SK-N-MC (cell line): Measurements from ENCODE around the gene GRPR.
"Not testable (repeated sequence)": the region's sequence is repeated elsewhere in the genome, so short reads cannot be mapped to it uniquely, and the experiment has no call there.

Source experiments
- DNase-seq: peaks from one replicate; pipeline ENCODE4 v3.0.0-alpha.2; 2011; ENCODE audit warnings: low read depth, low spot score
- H3K27ac ChIP-seq: fragments of 200-600 bp; sonication (generic); 2 replicates; pipeline ENCODE4 v1.5.1; 2016; ENCODE audit warnings: mixed run types
- H3K36me3 ChIP-seq: fragments of 200-600 bp; sonication (generic); 2 replicates; pipeline ENCODE4 v1.6.1; 2017; ENCODE audit warnings: antibody characterized with exemption, low read length, mixed read lengths; ENCODE audit not compliant: insufficient read depth
- H3K4me3 ChIP-seq: fragments of 200-600 bp; sonication (generic); 2 replicates; pipeline ENCODE4 v1.5.1; 2016
- H3K9ac ChIP-seq: fragments of 200-600 bp; sonication (generic); 2 replicates; pipeline ENCODE4 v1.8.0; 2017; ENCODE audit warnings: mixed run types, mixed read lengths; ENCODE audit not compliant: insufficient read length
- H3K9me3 ChIP-seq: fragments of 200-600 bp; sonication (generic); 2 replicates; pipeline ENCODE4 v1.6.1; 2017; ENCODE audit warnings: low read depth, mild to moderate bottlenecking, antibody characterized with exemption, low read length, moderate library complexity, mixed read lengths
- EZH2 ChIP-seq: fragments of 200-600 bp; sonication (generic); IDR thresholded peaks from one replicate; pipeline ENCODE4 v1.6.1; 2017; ENCODE audit warnings: antibody characterized with exemption
- FOXP2 ChIP-seq: optimal IDR thresholded peaks from 2 replicates; pipeline ENCODE3; 2011; ENCODE audit warnings: mild to moderate bottlenecking, moderate library complexity; ENCODE audit not compliant: insufficient read depth; ENCODE audit errors: extremely low read length, control extremely low read depth
- POLR2AphosphoS5 ChIP-seq: IDR thresholded peaks from 2 replicates; pipeline ENCODE4 v1.6.1; 2012; ENCODE audit warnings: mild to moderate bottlenecking, low read depth, low read length, borderline replicate concordance

The GRPR gene

GRCh38 chrX:16141422-16142245 is 18.3 kb downstream of the GRPR start:
- TF ChIP-seq FOXP2 (no peak), POLR2AphosphoS5 (no peak), EZH2 (no peak)
- Histone ChIP-seq H3K9me3 (no peaks in the 10 kb centered on the region), H3K9ac (no peak overlapping the region), H3K4me3 (no peak overlapping the region), H3K27ac (no peak overlapping the region), H3K36me3 (no peaks in the 10 kb centered on the region)
- no peak for DNase-seq

GRCh38 chrX:16142246-16142558 is 18.8 kb downstream of the GRPR start:
- H3K27ac ChIP-seq = no peak overlapping the region
- no peak overlapping the region for H3K4me3 ChIP-seq
- H3K9ac ChIP-seq = no peak overlapping the region
- H3K36me3 ChIP-seq = no peaks in the 10 kb centered on the region
- no peak for DNase-seq
- no peaks in the 10 kb centered on the region for H3K9me3 ChIP-seq
- TF ChIP-seq FOXP2 (no peak), EZH2 (no peak)

GRCh38 chrX:16143968-16144367 is 20.6 kb downstream of the GRPR start:
- H3K36me3 ChIP-seq = no peaks in the 10 kb centered on the region
- H3K4me3 ChIP-seq = no peak overlapping the region
- no peak for DNase-seq
- H3K27ac ChIP-seq = no peak overlapping the region
- no peaks in the 10 kb centered on the region for H3K9me3 ChIP-seq
- H3K9ac ChIP-seq = no peak overlapping the region
- TF ChIP-seq FOXP2 (no peak), POLR2AphosphoS5 (no peak), EZH2 (no peak)

- Histone ChIP-seq H3K9me3 (no peaks in the 10 kb centered on the region), H3K9ac (no peak overlapping the region), H3K27ac (no peak overlapping the region), H3K4me3 (no peak overlapping the region), H3K36me3 (no peaks in the 10 kb centered on the region)
- no peak for DNase-seq
- no peak for TF ChIP-seq EZH2
- no peak for TF ChIP-seq FOXP2
- TF ChIP-seq POLR2AphosphoS5 = no peak
Measured at GRCh38 chrX:16144420-16144819, 21.1 kb downstream of the GRPR start.

DNA sequence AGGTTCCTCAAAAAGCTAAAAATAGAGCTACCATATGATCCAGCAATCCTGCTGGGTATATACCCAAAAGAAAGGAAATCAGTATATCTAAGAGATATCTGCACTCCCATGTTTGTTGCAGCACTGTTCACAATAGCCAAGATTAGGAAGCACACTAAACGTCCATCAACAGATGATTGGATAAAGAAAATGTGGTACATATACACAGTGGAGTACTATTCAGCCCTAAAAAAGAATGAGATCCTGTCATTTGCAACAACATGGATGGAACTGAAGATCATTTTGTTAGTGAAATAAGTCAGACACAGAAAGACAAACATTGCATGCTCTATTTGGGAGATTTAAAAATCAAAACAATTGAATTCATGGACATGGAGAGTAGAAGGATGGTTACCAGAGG is 21.7 kb downstream of the GRPR start:
- not testable (repeated sequence) for H3K36me3 ChIP-seq, DNase-seq, H3K27ac ChIP-seq, H3K4me3 ChIP-seq, H3K9ac ChIP-seq, H3K9me3 ChIP-seq

- no peak overlapping the region for H3K9ac ChIP-seq
- H3K27ac ChIP-seq = no peak overlapping the region
- no peaks in the 10 kb centered on the region for H3K9me3 ChIP-seq
- no peak overlapping the region for H3K4me3 ChIP-seq
- no peak for DNase-seq
- no peaks in the 10 kb centered on the region for H3K36me3 ChIP-seq
- no peak for TF ChIP-seq FOXP2
- TF ChIP-seq POLR2AphosphoS5 = no peak
- TF ChIP-seq EZH2 = no peak
Measured at GRCh38 chrX:16145656-16146055, 22.3 kb downstream of the GRPR start.

DNA sequence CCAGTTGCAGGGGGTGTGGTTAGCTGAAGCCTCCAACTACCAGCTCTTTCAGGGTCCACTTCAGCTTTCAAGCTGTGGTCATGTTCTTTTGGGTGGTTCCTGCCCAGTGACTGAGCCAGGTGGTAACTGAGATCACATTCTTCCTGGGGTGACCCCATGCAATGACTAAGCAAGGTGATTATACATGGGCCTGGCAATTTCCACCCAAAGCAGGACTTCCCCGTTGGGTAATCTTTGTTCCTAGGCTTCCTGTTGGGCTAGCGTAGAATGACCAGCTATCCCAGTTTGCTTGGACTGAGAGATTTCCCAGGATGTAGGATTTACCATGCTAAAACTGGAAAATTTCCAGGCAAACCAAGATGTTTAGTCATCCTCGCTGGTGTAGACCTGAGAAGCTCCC is 25.5 kb downstream of the GRPR start:
- Histone ChIP-seq H3K27ac (no peak overlapping the region), H3K9me3 (no peaks in the 10 kb centered on the region), H3K4me3 (no peak overlapping the region), H3K36me3 (no peaks in the 10 kb centered on the region), H3K9ac (no peak overlapping the region)
- TF ChIP-seq EZH2 (no peak), FOXP2 (no peak), POLR2AphosphoS5 (no peak)
- DNase-seq = no peak

- no peaks in the 10 kb centered on the region for H3K36me3 ChIP-seq
- H3K4me3 ChIP-seq = no peak overlapping the region
- H3K27ac ChIP-seq = no peak overlapping the region
- TF ChIP-seq FOXP2 (no peak), EZH2 (no peak), POLR2AphosphoS5 (no peak)
- H3K9ac ChIP-seq = no peak overlapping the region
- no peak for DNase-seq
- H3K9me3 ChIP-seq = no peaks in the 10 kb centered on the region
Measured at GRCh38 chrX:16155581-16156096, 32.3 kb downstream of the GRPR start.

- Histone ChIP-seq H3K4me3 (no peak overlapping the region), H3K27ac (no peak overlapping the region), H3K9me3 (no peaks in the 10 kb centered on the region), H3K9ac (no peak overlapping the region), H3K36me3 (no peaks in the 10 kb centered on the region)
- TF ChIP-seq POLR2AphosphoS5 (no peak), EZH2 (no peak)
- no peak for DNase-seq
Measured at GRCh38 chrX:16156692-16157331, 33.4 kb downstream of the GRPR start.
